CD4-positive, alpha-beta T cell treated with Interferon alpha-2 for 1 hour (primary cell): ENCODE data around the gene ZBTB5.
"Not testable (repeated sequence)": the region's sequence is repeated elsewhere in the genome, so short reads cannot be mapped to it uniquely, and the experiment has no call there.

ENCODE experiments used
- DNase-seq, 2 donors: peaks; one replicate each; pipeline ENCODE4 v3.0.0-alpha.2; 2020 to 2022

ZBTB5 gene

DNA sequence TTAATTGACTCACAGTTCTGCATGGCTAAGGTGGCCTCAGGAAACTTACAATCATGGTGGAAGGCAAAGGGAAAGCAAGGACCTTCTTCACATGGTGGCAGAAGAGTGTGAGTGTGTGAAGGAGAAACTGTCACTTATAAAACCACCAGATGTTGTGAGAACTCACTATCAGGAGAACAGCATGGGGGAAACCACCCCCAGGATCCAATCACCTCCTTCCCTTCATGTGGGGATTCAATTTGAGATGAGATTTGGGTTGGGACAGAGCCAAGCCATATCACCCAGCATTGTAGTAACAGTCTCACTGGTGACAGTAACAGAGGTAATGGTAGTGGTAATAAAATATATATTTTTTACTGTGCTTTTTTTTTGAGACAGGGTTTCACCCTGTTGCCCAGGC lies 18.1 kb downstream of the ZBTB5 start:
- no peak for DNase-seq

DNA sequence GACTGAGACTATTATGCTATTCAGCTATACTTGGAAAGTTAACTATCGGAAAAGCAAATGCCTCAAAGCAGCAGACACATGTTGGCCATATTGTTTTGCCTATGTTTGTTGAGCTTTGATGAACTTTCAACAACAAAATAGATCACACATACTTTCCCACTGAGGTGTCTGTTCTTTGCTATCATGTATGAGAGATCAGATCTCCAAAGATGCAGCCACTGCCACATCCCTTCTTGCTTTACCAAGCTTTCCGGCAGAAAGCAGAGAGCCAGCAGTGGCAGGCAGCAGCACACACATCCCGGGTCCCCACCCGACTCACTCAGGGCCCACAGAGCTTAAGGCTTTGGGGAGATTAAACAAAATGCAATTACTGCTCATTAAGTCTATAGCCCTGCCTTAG lies 18.8 kb downstream of the ZBTB5 start:
- no peak for DNase-seq

- DNase-seq: no peak
Observed at GRCh38 chr9:37445832-37446231, 19.4 kb downstream of the ZBTB5 start.

DNA sequence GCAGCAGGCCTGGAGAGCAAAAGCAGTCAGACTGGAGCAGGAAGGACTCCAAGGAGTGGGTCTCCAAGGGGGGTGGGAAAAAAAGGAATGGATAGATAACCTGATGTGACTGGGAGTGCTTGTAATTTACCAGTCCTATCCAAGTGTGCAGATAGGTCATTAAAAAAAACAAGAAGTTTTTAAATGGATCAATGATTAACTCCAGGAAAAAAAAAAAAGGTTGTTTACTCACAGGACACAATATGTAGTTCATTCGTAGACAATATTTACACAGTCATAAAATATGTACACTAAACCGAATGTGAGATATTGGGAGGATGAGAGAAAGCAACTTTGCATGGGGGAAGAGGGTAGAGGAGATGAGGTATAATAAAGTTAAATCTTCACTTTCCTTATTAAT lies 20.4 kb downstream of the ZBTB5 start:
- no peak for DNase-seq

DNA sequence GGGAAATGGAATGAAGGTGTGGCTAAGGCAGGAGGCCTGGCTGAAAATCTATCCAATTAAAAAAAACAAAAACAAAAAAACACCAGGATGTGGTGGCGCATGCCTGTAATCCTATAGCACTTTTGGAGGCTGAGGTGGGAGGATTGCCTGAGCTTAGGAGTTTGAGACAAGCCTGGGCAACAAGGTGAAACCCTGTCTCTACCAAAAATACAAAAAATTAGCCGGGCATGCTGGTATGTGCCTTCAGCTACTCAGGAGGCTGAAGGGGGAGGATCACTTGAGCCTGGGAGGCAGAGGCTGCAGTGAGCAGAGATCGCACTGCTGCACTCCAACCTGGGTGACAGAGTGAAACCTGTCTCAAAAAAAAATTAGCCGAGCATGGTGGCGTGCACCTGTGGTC lies 21.7 kb downstream of the ZBTB5 start:
- no peak for DNase-seq

DNA sequence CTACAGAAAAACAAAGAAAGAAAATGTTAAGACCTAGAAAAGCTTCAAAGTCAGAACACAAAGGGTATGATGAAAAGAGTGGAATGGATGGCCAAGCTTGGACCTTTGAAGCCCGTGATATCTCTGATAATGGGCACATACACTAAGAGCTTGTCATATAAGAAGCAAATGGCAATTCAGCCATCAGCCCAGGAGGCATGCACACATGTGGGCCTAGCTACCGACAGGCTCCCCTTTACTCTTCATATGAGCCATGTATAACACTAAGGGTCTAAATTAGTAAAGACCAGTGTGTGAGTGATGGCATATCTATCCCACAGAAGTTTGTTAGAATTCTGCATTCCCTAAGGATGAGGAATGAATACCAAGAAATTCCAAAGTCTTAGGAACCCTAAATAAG lies 22.7 kb downstream of the ZBTB5 start:
- DNase-seq: no peak

- no peak for DNase-seq
Observed at GRCh38 chr9:37441776-37442370, 23.4 kb downstream of the ZBTB5 start.

DNA sequence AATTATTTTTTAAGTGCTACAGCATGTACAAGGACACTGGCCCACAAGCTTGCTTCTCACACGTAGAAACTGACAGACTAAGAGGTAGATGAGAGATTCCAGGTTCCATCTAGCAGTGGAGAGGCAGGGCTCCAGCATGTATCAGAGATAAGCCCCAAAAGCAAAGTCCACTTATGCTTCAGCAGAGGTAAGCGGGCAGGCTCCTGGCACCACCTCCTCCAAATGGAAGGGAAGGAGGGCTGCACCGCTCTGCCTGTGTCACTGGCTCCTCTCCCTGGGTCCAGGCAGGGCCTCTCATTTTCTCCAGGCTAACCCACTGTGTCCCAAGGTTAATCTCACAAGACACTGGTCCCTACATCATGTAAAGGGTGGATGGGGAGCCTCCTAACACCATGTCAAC lies 26.9 kb downstream of the ZBTB5 start:
- DNase-seq: no peak

DNA sequence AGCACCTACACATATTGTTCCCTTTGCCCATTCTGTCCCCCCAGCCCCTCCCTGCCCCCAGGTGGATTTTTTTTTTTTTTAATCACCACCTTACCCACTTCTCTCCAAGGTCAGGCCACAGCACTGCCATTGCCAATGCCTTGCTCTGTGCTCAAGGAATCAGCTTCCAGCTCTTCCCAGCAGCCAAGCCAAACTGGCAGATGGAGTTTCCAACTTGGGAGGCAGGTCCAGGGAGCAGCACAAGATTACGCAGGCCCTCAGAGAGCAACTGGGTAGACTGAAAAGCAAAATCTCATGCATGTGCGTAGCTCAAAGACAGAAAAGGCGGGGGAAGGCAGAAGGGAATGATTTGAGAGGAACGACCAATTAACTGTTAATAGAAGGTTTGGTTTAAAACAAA lies 27.6 kb downstream of the ZBTB5 start:
- no peak for DNase-seq

- DNase-seq: no peak
Observed at GRCh38 chr9:37437010-37437409, 28.2 kb downstream of the ZBTB5 start.

GRCh38 chr9:37436540-37436939 lies 28.7 kb downstream of the ZBTB5 start:
- DNase-seq: no peak

DNA sequence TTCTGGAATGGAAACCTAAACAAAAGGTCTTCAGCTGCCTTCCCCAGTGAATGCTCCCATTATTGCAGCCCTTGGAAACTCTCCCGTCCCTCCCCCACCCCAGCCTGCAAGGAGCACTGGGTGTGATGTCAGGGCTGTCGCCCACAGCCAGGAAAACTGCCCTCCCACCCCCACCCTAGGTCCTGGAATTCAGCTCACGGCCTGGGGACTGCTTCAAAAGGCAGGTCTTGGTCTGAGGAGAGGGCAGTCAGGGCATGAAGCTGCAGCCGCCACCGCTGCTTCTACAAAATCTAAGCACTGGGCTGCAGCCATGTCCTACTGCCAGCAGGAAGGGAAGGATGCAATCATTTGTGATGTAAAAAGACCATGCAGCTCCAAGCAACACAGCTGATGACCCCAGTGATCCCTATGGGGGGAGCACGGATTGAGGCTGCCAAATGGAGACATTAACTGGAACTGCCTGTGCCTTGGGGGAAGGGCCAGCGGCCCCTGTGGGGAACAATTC lies 31.3 kb downstream of the ZBTB5 start:
- DNase-seq: no peak

DNA sequence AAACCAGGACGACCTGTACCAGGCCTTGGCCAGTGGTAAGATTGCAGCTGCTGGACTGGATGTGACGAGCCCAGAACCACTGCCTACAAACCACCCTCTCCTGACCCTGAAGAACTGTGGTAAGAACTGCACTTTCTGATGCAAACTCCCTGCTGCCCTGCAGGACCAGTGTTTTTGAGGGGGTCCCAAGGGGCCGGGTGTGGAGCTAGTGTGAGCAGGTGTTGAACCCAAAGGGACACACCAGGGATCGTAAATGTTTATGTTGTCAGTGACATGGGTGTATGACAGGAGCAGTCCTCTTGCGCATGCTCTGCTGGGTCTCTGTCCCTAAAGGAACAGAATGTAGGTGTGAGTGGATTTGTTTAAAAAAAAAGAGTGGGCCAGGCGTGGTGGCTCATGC lies 33.2 kb downstream of the ZBTB5 start:
- no peak for DNase-seq

DNA sequence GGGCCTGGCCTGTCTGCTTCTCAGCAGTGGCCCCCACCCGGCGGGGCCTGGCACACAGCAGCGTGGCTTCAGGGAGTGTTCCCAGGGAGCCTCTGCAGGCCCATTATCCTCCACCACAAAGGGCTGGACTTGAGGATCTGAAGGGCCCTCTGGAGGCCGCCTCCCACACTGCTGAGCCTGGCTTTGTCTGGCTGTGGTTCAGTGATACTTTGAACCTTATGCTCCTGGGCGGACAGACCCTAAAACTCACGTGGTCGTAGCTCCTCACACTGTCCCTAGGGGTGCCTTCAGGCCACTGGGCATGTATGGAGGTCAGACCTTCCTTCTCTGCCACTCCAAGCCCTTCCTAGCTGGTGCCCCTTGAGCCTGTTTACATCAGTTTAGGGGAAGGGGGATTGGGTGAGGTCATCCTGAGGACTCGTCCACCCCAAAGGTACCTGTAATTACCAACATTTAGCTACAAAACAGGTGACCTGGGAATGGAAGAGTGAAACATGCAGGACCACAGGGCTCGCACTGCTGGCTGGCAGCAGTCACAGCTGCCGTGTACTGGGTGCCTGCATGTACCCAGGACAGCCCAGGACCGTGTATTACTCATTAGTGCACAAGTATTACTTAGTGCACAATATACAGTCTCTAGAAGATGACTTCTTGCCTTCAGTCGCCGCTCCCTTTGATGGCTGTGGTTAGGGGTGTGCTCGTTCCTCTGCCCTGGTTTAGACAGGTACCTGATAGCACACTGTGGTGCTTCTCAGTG lies 34.2 kb downstream of the ZBTB5 start:
- no peak for DNase-seq

- no peak for DNase-seq
Observed at GRCh38 chr9:37429441-37430285, 35.6 kb downstream of the ZBTB5 start.

DNA sequence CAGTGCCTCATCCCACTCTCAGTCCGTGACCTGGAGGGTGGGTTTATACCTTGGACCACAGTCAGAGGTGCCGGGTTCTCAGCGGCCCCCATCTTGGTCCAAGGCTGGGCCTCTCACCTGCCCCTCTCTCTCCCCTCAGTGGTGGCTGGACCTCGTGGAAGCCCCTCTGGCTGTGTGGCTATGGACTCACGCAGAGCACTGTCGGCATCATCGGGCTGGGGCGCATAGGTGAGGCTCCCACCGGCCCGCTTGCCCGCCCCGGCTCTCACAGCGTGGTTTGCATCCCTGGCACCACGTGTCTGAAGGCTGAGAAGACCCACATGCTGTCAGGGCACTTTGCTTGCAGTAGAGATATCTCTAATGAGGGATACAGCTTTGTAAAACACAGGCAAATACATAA lies 36.9 kb downstream of the ZBTB5 start:
- DNase-seq: no peak

- DNase-seq: no peak
Observed at GRCh38 chr9:37426846-37427245, 38.4 kb downstream of the ZBTB5 start.

DNA sequence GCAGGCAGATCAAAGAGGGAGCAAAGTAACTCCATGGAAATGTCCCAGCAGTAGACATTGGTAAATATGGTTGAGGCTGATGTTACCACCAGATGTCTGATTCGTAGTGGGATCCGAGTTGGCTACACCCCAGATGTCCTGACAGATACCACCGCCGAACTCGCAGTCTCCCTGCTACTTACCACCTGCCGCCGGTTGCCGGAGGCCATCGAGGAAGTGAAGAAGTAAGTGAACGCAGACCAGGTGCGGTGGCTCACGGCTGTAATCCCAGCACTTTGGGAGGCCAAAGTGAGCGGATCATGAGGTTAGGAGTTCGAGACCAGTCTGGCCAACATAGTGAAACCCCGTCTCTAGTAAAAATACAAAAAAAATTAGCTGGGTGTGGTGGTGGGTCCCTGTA lies 38.8 kb downstream of the ZBTB5 start:
- not testable (repeated sequence) for DNase-seq

- DNase-seq: no peak
Observed at GRCh38 chr9:37425298-37425752, 39.9 kb downstream of the ZBTB5 start.

GRCh38 chr9:37424686-37425297 lies 40.5 kb downstream of the ZBTB5 start:
- DNase-seq: no peak

GRCh38 chr9:37424204-37424685 lies 41.0 kb downstream of the ZBTB5 start:
- no peak for DNase-seq

DNA sequence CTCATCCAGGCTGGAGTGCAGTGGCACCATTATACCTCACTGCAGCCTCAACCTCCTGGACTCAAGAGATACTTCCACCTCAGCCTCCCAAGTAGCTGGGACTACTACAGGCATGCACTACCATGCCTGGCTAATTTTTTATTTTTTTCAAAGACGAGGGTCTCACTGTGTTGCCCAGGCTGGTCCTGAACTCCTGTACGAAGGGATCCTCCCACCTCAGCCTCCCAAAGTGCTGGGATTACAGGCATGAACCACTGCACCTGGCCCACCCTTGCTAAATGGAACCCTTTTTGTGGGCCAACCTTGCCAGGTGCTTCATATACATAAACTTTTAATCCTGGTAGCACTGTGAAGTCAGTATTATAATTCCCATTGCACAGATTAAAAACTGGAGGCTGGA lies 41.7 kb downstream of the ZBTB5 start:
- DNase-seq: no peak
